GM12878 (cell line): ENCODE results near the gene PRM3. TPM values are rescaled to one million over a fixed set of nuclear protein-coding genes. Genes with fewer than 3 reads are reported as not detected.

Experiments used
- ATAC-seq: fragments of 200-7000 bp; cut with Tn5 transposase; 3 replicates; pipeline ENCODE4 v1.9.1; 2020; ENCODE audit warnings: mild to moderate bottlenecking, moderate library complexity
- BruUV-seq: library from RNA; stranded (reverse); fragments of 400-500 nt; replicated peaks from 2 replicates; lab custom pipeline; 2021; lab: Mats Ljungman, UMichigan
- CTCF ChIA-PET: fragments of 300-600 bp; sonication (Branson Sonifier 250); formaldehyde crosslinking; extraction: SDS; loops from one replicate; lab custom pipeline; 2021; ENCODE audit warnings: inconsistent platforms; lab: Yijun Ruan, JAX
- POLR2A ChIA-PET: fragments of 350-600 bp; formaldehyde crosslinking; extraction: SDS; loops from one replicate; lab custom pipeline; 2021; ENCODE audit warnings: inconsistent platforms; lab: Charles Lee
- RAD21 ChIA-PET: fragments of 300-600 bp; sonication (Branson Sonifier 250); formaldehyde crosslinking; loops from one replicate; lab custom pipeline; 2023; ENCODE audit warnings: antibody characterized with exemption; ENCODE audit not compliant: unreplicated experiment; lab: Charles Lee
- SMC1A ChIA-PET: fragments of 300-600 bp; sonication (Branson Sonifier 250); formaldehyde crosslinking; loops from one replicate; lab custom pipeline; 2023; ENCODE audit not compliant: unreplicated experiment, uncharacterized antibody; lab: Charles Lee
- DNase-seq: peaks from one replicate; pipeline ENCODE4 v3.0.0-alpha.2; 2011; ENCODE audit warnings: low read depth, low spot score
- FAIRE-seq: peaks from 3 replicates; lab custom pipeline; 2011; peaks lifted over from hg19 to GRCh38; lab: Jason Lieb, UNC
- H2AFZ ChIP-seq: 2 replicates; pipeline ENCODE4 v1.6.0; 2011; ENCODE audit warnings: low read depth, low read length, control low read depth; ENCODE audit not compliant: control insufficient read depth
- H3K27ac ChIP-seq: 2 replicates; pipeline ENCODE4 v1.5.1; 2011; ENCODE audit warnings: control low read depth; ENCODE audit not compliant: control insufficient read depth, insufficient read depth
- H3K27me3 ChIP-seq, 2 experiments: replicated peaks in 1 of 2; 2 replicates each; pipeline versions ENCODE4 v1.6.0 to v1.6.1; 2011; ENCODE audit warnings: low read length in 1 of 2; ENCODE audit not compliant: control insufficient read depth in 2 of 2, insufficient read depth in 2 of 2
- H3K36me3 ChIP-seq, 2 experiments: 2 replicates each; pipeline ENCODE4 v1.5.1; 2011; ENCODE audit warnings: low read length in 1 of 2; ENCODE audit not compliant: control insufficient read depth in 2 of 2, insufficient read depth in 2 of 2
- H3K4me1 ChIP-seq: 2 replicates; pipeline ENCODE4 v1.6.1; 2011; ENCODE audit warnings: mild to moderate bottlenecking, low read length, moderate library complexity, mixed read lengths; ENCODE audit not compliant: control insufficient read depth, insufficient read depth
- H3K4me2 ChIP-seq: 2 replicates; pipeline ENCODE4 v1.6.0; 2011; ENCODE audit warnings: control low read depth; ENCODE audit not compliant: control insufficient read depth, insufficient read depth
- H3K4me3 ChIP-seq: fragments of 200-600 bp; sonication (generic); 2 replicates; pipeline ENCODE4 v1.5.1; 2016
- H3K79me2 ChIP-seq: 2 replicates; pipeline ENCODE4 v1.6.0; 2011; ENCODE audit warnings: low read length; ENCODE audit not compliant: control insufficient read depth, insufficient read depth
- H3K9ac ChIP-seq: 2 replicates; pipeline ENCODE4 v1.8.0; 2011; ENCODE audit warnings: low read length, control low read depth, mixed read lengths; ENCODE audit not compliant: control insufficient read depth, insufficient read depth
- H3K9me3 ChIP-seq: replicated peaks from 3 replicates; pipeline ENCODE4 v1.5.1; 2011; ENCODE audit warnings: mild to moderate bottlenecking, low read length; ENCODE audit not compliant: control insufficient read depth, insufficient read depth
- H4K20me1 ChIP-seq: 2 replicates; pipeline ENCODE4 v1.6.0; 2011; ENCODE audit not compliant: control insufficient read depth, insufficient read depth
- CBX5 ChIP-seq: sonication (generic); IDR thresholded peaks from 2 replicates; pipeline ENCODE4 v1.6.1; 2016; ENCODE audit warnings: low read depth, moderate library complexity, mild to moderate bottlenecking, inconsistent platforms
- CEBPB ChIP-seq, 2 experiments: fragments of 150-350 bp in 1 of 2; IDR thresholded peaks; 2 replicates each; pipeline ENCODE4 v1.6.1; 2012 to 2014; ENCODE audit warnings: low read depth in 2 of 2, low read length in 2 of 2, borderline replicate concordance in 1 of 2, inconsistent platforms in 1 of 2
- CHD1 ChIP-seq: IDR thresholded peaks from 2 replicates; pipeline ENCODE4 v1.6.1; 2012; ENCODE audit warnings: low read depth, low read length, improper control_type of control experiment
- EZH2 ChIP-seq: IDR thresholded peaks from 2 replicates; pipeline ENCODE4 v1.6.1; 2012; ENCODE audit warnings: low read depth, mild to moderate bottlenecking, control low read depth, inconsistent platforms, low read length, borderline replicate concordance; ENCODE audit not compliant: control insufficient read depth
- IKZF2 ChIP-seq, 2 experiments: fragments of 450-650 bp; IDR thresholded peaks; 2 replicates each; pipeline ENCODE4 v1.6.1; 2017; ENCODE audit warnings: mild to moderate bottlenecking in 2 of 2, moderate library complexity in 2 of 2
- IRF3 ChIP-seq: fragments of 450-650 bp; IDR thresholded peaks from 2 replicates; pipeline ENCODE4 v1.6.1; 2014; ENCODE audit warnings: mild to moderate bottlenecking
- KLF5 ChIP-seq: fragments of 450-650 bp; IDR thresholded peaks from 2 replicates; pipeline ENCODE4 v1.6.1; 2014; ENCODE audit warnings: mild to moderate bottlenecking; ENCODE audit not compliant: partially characterized antibody
- NFIC ChIP-seq: IDR thresholded peaks from 2 replicates; pipeline ENCODE4 v1.6.1; 2012; ENCODE audit warnings: low read depth, mild to moderate bottlenecking, inconsistent platforms, low read length, moderate library complexity
- PML ChIP-seq: IDR thresholded peaks from 2 replicates; pipeline ENCODE4 v1.6.1; 2012; ENCODE audit warnings: low read length, inconsistent platforms
- POLR2A ChIP-seq: IDR thresholded peaks from 2 replicates; pipeline ENCODE4 v1.6.1; 2011; ENCODE audit warnings: low read depth, mild to moderate bottlenecking, low read length
- POU2F2 ChIP-seq: IDR thresholded peaks from 3 replicates; pipeline ENCODE4 v1.6.1; 2011; ENCODE audit warnings: low read depth, mild to moderate bottlenecking, low read length, borderline replicate concordance
- REST ChIP-seq: IDR thresholded peaks from 2 replicates; pipeline ENCODE4 v1.6.1; 2012; ENCODE audit warnings: mild to moderate bottlenecking, low read depth, low read length
- SMAD1 ChIP-seq: fragments of 450-650 bp; IDR thresholded peaks from 2 replicates; pipeline ENCODE4 v1.6.1; 2018; ENCODE audit warnings: mild to moderate bottlenecking, low read depth; ENCODE audit not compliant: partially characterized antibody
- TCF12 ChIP-seq: IDR thresholded peaks from 2 replicates; pipeline ENCODE4 v1.6.1; 2011; ENCODE audit warnings: low read depth, mild to moderate bottlenecking, low read length
- ZBTB4 ChIP-seq: fragments of 450-650 bp; formaldehyde crosslinking; IDR thresholded peaks from 2 replicates; pipeline ENCODE4 v1.4.0; 2022; ENCODE audit warnings: mild to moderate bottlenecking, moderate library complexity
- WGBS: methylation state at CpG from one replicate; pipeline ENCODE4 v1.1.6; 2016; ENCODE audit warnings: low lambda C conversion rate; ENCODE audit not compliant: insufficient replicate concordance, insufficient coverage; ENCODE audit errors: missing lambda C conversion rate; 5-methylcytosine and 5-hydroxymethylcytosine counted together
- in situ Hi-C: fragments of 300-500 bp; cut with MboI; formaldehyde crosslinking; loops from 9 replicates; pipeline ENCODE4 v1.14.3; 2018; ENCODE audit warnings: mixed read lengths
- intact Hi-C: fragments of 100-400 bp; cut with micrococcal nuclease; formaldehyde crosslinking; loops from one replicate; pipeline ENCODE4 v1.14.2; 2022; ENCODE audit not compliant: unreplicated experiment
- polyA plus RNA-seq, 11 experiments: library from polyadenylated mRNA; depleted of rRNA in 4 of 11; unstranded in 6 of 11; stranded (reverse) in 5 of 11; fragments of >200 nt; fragmentation: Nextera tagmentation in 4 of 11; fragmentation: Illumina TruSeq in 1 of 11; extraction: Ambion mirVana in 4 of 11; extraction: Trizol in 1 of 11; gene quantifications; 1 replicate in 1 of 11; 2 replicates in 10 of 11; pipeline versions ENCODE4 v1.2.1 to v1.2.3, GENCODE V29; 2011 to 2016; ENCODE audit warnings: inconsistent platforms in 2 of 11, missing spikeins in 2 of 11, low read depth in 1 of 11
- total RNA-seq, 4 experiments: library from RNA; depleted of rRNA in 3 of 4; stranded (reverse); fragments of >200 nt in 3 of 4; fragmentation: Illumina TruSeq in 1 of 4; extraction: Trizol in 1 of 4; gene quantifications; 2 replicates each; pipeline versions ENCODE4 v1.2.1 to v1.2.3, GENCODE V29; 2013 to 2021

Gene PRM3
- total and polyA plus RNA-seq, 10 of the 15 experiments (the other 5 are each of a cell fraction or from before 2014, with no cell fraction given), result not detected

GRCh38 chr16:11315510-11315909 is 42.1 kb upstream of the PRM3 start:
- intact Hi-C loops (no loop called here), in situ Hi-C loops (no loop called here)
- no TSS peak for BruUV-seq
- ChIA-PET CTCF (no interaction called here), POLR2A (no interaction called here), RAD21 (interaction anchor here (1.0 to 8.5 kb wide), 2 partner anchors 39 to 59 kb away, joined by 4 to 104 read pairs; partner anchors contain the start of gene SOCS1), SMC1A (interaction anchor here (1.3 kb wide), 1 partner anchor 9 kb away, joined by 4 read pairs; no protein-coding TSS in a partner anchor)
- Histone ChIP-seq H3K4me2 (no peak overlapping the region), H3K9ac (no peak overlapping the region), H4K20me1 (no peaks in the 10 kb centered on the region), H3K36me3 (no peaks in the 10 kb centered on the region), H3K79me2 (no peaks in the 10 kb centered on the region), H3K9me3 (no peaks in the 10 kb centered on the region; the same call in 2 of the 3 replicates), H3K27me3 (no peaks in the 10 kb centered on the region; a peak in 1 of 4 replicates), H3K4me3 (no peak overlapping the region), H2AFZ (no peak overlapping the region), H3K4me1 (peaks cover 31% of the 10 kb centered on the region), H3K27ac (no peak overlapping the region)
- 84% methylated on average over 12 of the region's 13 CpGs for WGBS
- FAIRE-seq (no peak), ATAC-seq (no peak), DNase-seq (no peak)
- TF ChIP-seq REST, result no peak
- TF ChIP-seq POLR2A, result no peak
- TF ChIP-seq POU2F2, result no peak
- TF ChIP-seq CHD1, result no peak
- no peak for TF ChIP-seq IKZF2 (IDR thresholded peaks at IDR 0.05)
- no peak for TF ChIP-seq IRF3
- TF ChIP-seq PML, result no peak
- no peak for TF ChIP-seq NFIC
- no peak for TF ChIP-seq ZBTB4
- TF ChIP-seq SMAD1, result no peak
- no peak for TF ChIP-seq EZH2
- no peak for TF ChIP-seq CBX5
- no peak for TF ChIP-seq KLF5
- no peak for TF ChIP-seq TCF12
- no peak for TF ChIP-seq CEBPB (IDR thresholded peaks at IDR 0.05; ENCODE audit: borderline replicate concordance in 1 of 2, low read depth in 2 of 2, low read length in 2 of 2)
